ENCODE data around the gene CYP26C1.

- TF ChIP-seq COPS2 (conservative IDR thresholded peaks at IDR 0.05) (no peak), BACH1 (tag; IDR thresholded peaks at IDR 0.05) (no peak)
These were observed 14.2 kb downstream of the CYP26C1 start for GRCh38 chr10:93074597-93075368.

Data from K562 (cell line).